SH-SY5Y (cell line): ENCODE measurements around the gene DNAJC9.

ENCODE experiments used
- GATA2 ChIP-seq: IDR thresholded peaks from 2 replicates; pipeline ENCODE4 v1.6.1; 2011; ENCODE audit warnings: mild to moderate bottlenecking, low read depth, low read length
- GATA3 ChIP-seq: IDR thresholded peaks from 2 replicates; pipeline ENCODE4 v1.6.1; 2011; ENCODE audit warnings: low read depth, mild to moderate bottlenecking, low read length, moderate library complexity

- no peak for TF ChIP-seq GATA2
- no peak for TF ChIP-seq GATA3
Measured at GRCh38 chr10:73210395-73211105, 36.5 kb downstream of the DNAJC9 start.
